ENCODE results near the gene LANCL3.
"Not testable (repeated sequence)": the region's sequence is repeated elsewhere in the genome, so short reads cannot be mapped to it uniquely, and the experiment has no call there.

Gene LANCL3

GRCh38 chrX:37638047-37638446, 66.6 kb downstream of the LANCL3 start:
- DNase-seq: no peak

- DNase-seq: no peak
These were observed 68.7 kb downstream of the LANCL3 start for GRCh38 chrX:37640142-37640541.

- peak; percentile 17 for DNase-seq
These were observed 70.4 kb downstream of the LANCL3 start for GRCh38 chrX:37641859-37642258.

GRCh38 chrX:37644381-37645305, 73.2 kb downstream of the LANCL3 start:
- DNase-seq: no peak

- no peak for DNase-seq
These were observed 74.8 kb downstream of the LANCL3 start for GRCh38 chrX:37646254-37646653.

- DNase-seq: not testable (repeated sequence)
These were observed 79.4 kb downstream of the LANCL3 start for GRCh38 chrX:37650879-37651278.

GRCh38 chrX:37651921-37652452, 80.5 kb downstream of the LANCL3 start:
- DNase-seq: no peak

- no peak for DNase-seq
These were observed 81.2 kb downstream of the LANCL3 start for GRCh38 chrX:37652589-37653231.

GRCh38 chrX:37653397-37654085, 82.1 kb downstream of the LANCL3 start:
- DNase-seq: no peak

GRCh38 chrX:37658343-37659030, 87.0 kb downstream of the LANCL3 start:
- no peak for DNase-seq

GRCh38 chrX:37659047-37659446, 87.6 kb downstream of the LANCL3 start:
- no peak for DNase-seq

GRCh38 chrX:37662181-37662580, 90.7 kb downstream of the LANCL3 start:
- DNase-seq: no peak

- no peak for DNase-seq
These were observed 95.1 kb downstream of the LANCL3 start for GRCh38 chrX:37666516-37666915.

GRCh38 chrX:37667141-37667540, 95.7 kb downstream of the LANCL3 start:
- DNase-seq: no peak

GRCh38 chrX:37672563-37672962, 101.1 kb downstream of the LANCL3 start:
- DNase-seq: no peak

- DNase-seq: no peak
These were observed 105.3 kb downstream of the LANCL3 start for GRCh38 chrX:37676811-37677210.

- DNase-seq: no peak
These were observed 105.8 kb downstream of the LANCL3 start for GRCh38 chrX:37677243-37677642.

- DNase-seq: no peak
These were observed 106.3 kb downstream of the LANCL3 start for GRCh38 chrX:37677765-37678164.

GRCh38 chrX:37678574-37678973, 107.1 kb downstream of the LANCL3 start:
- no peak for DNase-seq

- DNase-seq: no peak
These were observed 107.8 kb downstream of the LANCL3 start for GRCh38 chrX:37679230-37679629.

GRCh38 chrX:37679888-37680287, 108.4 kb downstream of the LANCL3 start:
- no peak for DNase-seq

GRCh38 chrX:37684426-37684825, 113.0 kb downstream of the LANCL3 start:
- DNase-seq: no peak

GRCh38 chrX:37684973-37685372, 113.5 kb downstream of the LANCL3 start:
- DNase-seq: no peak
